H9 (cell line): ENCODE data around the gene FBXL7. TPM values are rescaled to one million over a fixed set of nuclear protein-coding genes. Genes with fewer than 3 reads are reported as not detected.

Experiments used
- DNase-seq: peaks from one replicate; pipeline ENCODE4 v3.0.0-alpha.2; 2017
- H2AFZ ChIP-seq: one replicate; pipeline ENCODE4 v1.6.1; 2013; ENCODE audit warnings: mild to moderate bottlenecking, low read length, control low read depth, moderate library complexity
- H2AK5ac ChIP-seq: 2 replicates; pipeline ENCODE4 v1.6.1; 2013; ENCODE audit warnings: low read length, control low read depth, mixed read lengths; ENCODE audit not compliant: insufficient read length
- H2BK120ac ChIP-seq: one replicate; pipeline ENCODE4 v1.6.1; 2013; ENCODE audit warnings: low read depth, mild to moderate bottlenecking, low read length, control low read depth, inconsistent platforms; ENCODE audit not compliant: poor library complexity, severe bottlenecking
- H2BK12ac ChIP-seq: 2 replicates; pipeline ENCODE4 v1.6.1; 2013; ENCODE audit warnings: low read length, control low read depth, mixed read lengths, low read depth; ENCODE audit not compliant: insufficient read length
- H2BK15ac ChIP-seq: 2 replicates; pipeline ENCODE4 v1.6.1; 2013; ENCODE audit warnings: low read depth, low read length, control low read depth
- H2BK20ac ChIP-seq: one replicate; pipeline ENCODE4 v1.6.1; 2013; ENCODE audit warnings: low read depth, mild to moderate bottlenecking, low read length, control low read depth, inconsistent platforms; ENCODE audit not compliant: poor library complexity, severe bottlenecking
- H2BK5ac ChIP-seq: 2 replicates; pipeline ENCODE4 v1.6.1; 2013; ENCODE audit warnings: low read length, control low read depth, mixed read lengths; ENCODE audit not compliant: insufficient read length
- H3K14ac ChIP-seq: 2 replicates; pipeline ENCODE4 v1.6.1; 2013; ENCODE audit warnings: low read length, control low read depth; ENCODE audit not compliant: insufficient read depth
- H3K18ac ChIP-seq: 2 replicates; pipeline ENCODE4 v1.6.1; 2013; ENCODE audit warnings: low read depth, mild to moderate bottlenecking, mixed read lengths, low read length, control low read depth; ENCODE audit not compliant: insufficient read length
- H3K23ac ChIP-seq: 2 replicates; pipeline ENCODE4 v1.6.1; 2013; ENCODE audit warnings: low read length, control low read depth, mixed read lengths, low read depth; ENCODE audit not compliant: insufficient read length
- H3K23me2 ChIP-seq: 2 replicates; pipeline ENCODE4 v1.6.1; 2013; ENCODE audit warnings: low read depth, mild to moderate bottlenecking, mixed read lengths, low read length, control low read depth; ENCODE audit not compliant: insufficient read length, poor library complexity, severe bottlenecking
- H3K27ac ChIP-seq: 2 replicates; pipeline ENCODE4 v1.5.1; 2013; ENCODE audit warnings: low read length, control low read depth, mixed read lengths, low read depth; ENCODE audit not compliant: insufficient read length
- H3K27me3 ChIP-seq: 2 replicates; pipeline ENCODE4 v1.6.1; 2013; ENCODE audit warnings: low read length, control low read depth, inconsistent platforms; ENCODE audit not compliant: insufficient read depth
- H3K4ac ChIP-seq: 2 replicates; pipeline ENCODE4 v1.6.1; 2013; ENCODE audit warnings: low read depth, mild to moderate bottlenecking, control low read depth, inconsistent platforms, low read length, moderate library complexity
- H3K4me1 ChIP-seq: 2 replicates; pipeline ENCODE4 v1.6.1; 2013; ENCODE audit warnings: low read length, control low read depth, inconsistent platforms; ENCODE audit not compliant: insufficient read depth
- H3K4me2 ChIP-seq: 2 replicates; pipeline ENCODE4 v1.6.1; 2013; ENCODE audit warnings: low read length, control low read depth, mixed read lengths; ENCODE audit not compliant: insufficient read length, insufficient read depth
- H3K56ac ChIP-seq: 2 replicates; pipeline ENCODE4 v1.6.1; 2013; ENCODE audit warnings: low read depth, mild to moderate bottlenecking, mixed read lengths, low read length, control low read depth; ENCODE audit not compliant: insufficient read length
- H3K79me1 ChIP-seq: 2 replicates; pipeline ENCODE4 v1.6.1; 2013; ENCODE audit warnings: low read depth, mild to moderate bottlenecking, moderate library complexity, low read length, control low read depth, inconsistent platforms; ENCODE audit not compliant: insufficient read depth, poor library complexity, severe bottlenecking
- H3K79me2 ChIP-seq: 2 replicates; pipeline ENCODE4 v1.6.1; 2013; ENCODE audit warnings: low read length, control low read depth, inconsistent platforms; ENCODE audit not compliant: insufficient read depth
- H3K9ac ChIP-seq: 2 replicates; pipeline ENCODE4 v1.6.1; 2013; ENCODE audit warnings: low read length, control low read depth, mixed read lengths; ENCODE audit not compliant: insufficient read length; ENCODE audit errors: extremely low read depth
- H3K9me3 ChIP-seq: one replicate; pipeline ENCODE4 v1.6.1; 2013; ENCODE audit warnings: low read depth, low read length, inconsistent platforms; ENCODE audit not compliant: control insufficient read depth
- H3T11ph ChIP-seq: one replicate; pipeline ENCODE4 v1.6.1; 2013; ENCODE audit warnings: mild to moderate bottlenecking, low read length, control low read depth, inconsistent platforms
- H4K20me1 ChIP-seq: one replicate; pipeline ENCODE4 v1.6.1; 2013; ENCODE audit not compliant: control insufficient read depth, insufficient read length, insufficient read depth
- H4K5ac ChIP-seq: 2 replicates; pipeline ENCODE4 v1.6.1; 2013; ENCODE audit warnings: low read depth, mild to moderate bottlenecking, mixed read lengths, low read length, control low read depth; ENCODE audit not compliant: insufficient read length
- H4K8ac ChIP-seq: replicated peaks from 2 replicates; pipeline ENCODE4 v1.6.1; 2013; ENCODE audit warnings: low read length, control low read depth, mixed read lengths, low read depth; ENCODE audit not compliant: insufficient read length
- H4K91ac ChIP-seq: 2 replicates; pipeline ENCODE4 v1.6.1; 2013; ENCODE audit warnings: low read depth, mild to moderate bottlenecking, moderate library complexity, mixed read lengths, low read length, control low read depth; ENCODE audit not compliant: insufficient read length
- H3K27ac Mint-ChIP-seq, 3 experiments: 2 replicates in 2 of 3; 3 replicates in 1 of 3; pipeline ENCODE4 v1.8.0; 2020 to 2021; ENCODE audit warnings: mixed read lengths in 3 of 3, mild to moderate bottlenecking in 1 of 3, moderate library complexity in 1 of 3
- H3K27me3 Mint-ChIP-seq: 2 replicates; pipeline ENCODE4 v1.8.0; 2021; ENCODE audit warnings: low read depth, mild to moderate bottlenecking, moderate library complexity, mixed read lengths
- H3K36me3 Mint-ChIP-seq, 3 experiments: 2 replicates in 2 of 3; 3 replicates in 1 of 3; pipeline ENCODE4 v1.8.0; 2020 to 2021; ENCODE audit warnings: low read depth in 3 of 3, mixed read lengths in 3 of 3; ENCODE audit not compliant: insufficient read depth in 1 of 3
- H3K4me1 Mint-ChIP-seq, 2 experiments: 2 replicates each; pipeline ENCODE4 v1.8.0; 2020; ENCODE audit warnings: mixed read lengths in 2 of 2
- H3K4me3 Mint-ChIP-seq, 2 experiments: 2 replicates in 1 of 2; 3 replicates in 1 of 2; pipeline ENCODE4 v1.8.0; 2020 to 2021; ENCODE audit warnings: mild to moderate bottlenecking in 2 of 2, mixed read lengths in 2 of 2, moderate library complexity in 1 of 2
- H3K9me3 Mint-ChIP-seq, 2 experiments: 2 replicates in 1 of 2; 3 replicates in 1 of 2; pipeline ENCODE4 v1.8.0; 2020; ENCODE audit warnings: mild to moderate bottlenecking in 2 of 2, mixed read lengths in 2 of 2, moderate library complexity in 1 of 2
- WGBS: extraction: QIAGEN DNeasy Blood & Tissue Kit; methylation state at CpG from one replicate; pipeline ENCODE4 v1.1.7; 2013; ENCODE audit warnings: missing lambda C conversion rate, low lambda C conversion rate, mixed read lengths; ENCODE audit not compliant: insufficient read length; ENCODE audit errors: extremely low coverage; 5-methylcytosine and 5-hydroxymethylcytosine counted together
- total RNA-seq: library from RNA; stranded (reverse); gene quantifications from 2 replicates; pipeline ENCODE4 v1.2.1, GENCODE V29; 2021
- TF ChIP-seq, protein P1 (sequence below): fragments of 200-600 bp; sonication (generic); conservative IDR thresholded peaks from 3 replicates; pipeline ENCODE4 v1.8.0; 2021; ENCODE audit warnings: antibody characterized with exemption, mild to moderate bottlenecking

FBXL7 gene
- total RNA-seq, 1 experiment from 2014 or later, result 14.6 TPM

DNA sequence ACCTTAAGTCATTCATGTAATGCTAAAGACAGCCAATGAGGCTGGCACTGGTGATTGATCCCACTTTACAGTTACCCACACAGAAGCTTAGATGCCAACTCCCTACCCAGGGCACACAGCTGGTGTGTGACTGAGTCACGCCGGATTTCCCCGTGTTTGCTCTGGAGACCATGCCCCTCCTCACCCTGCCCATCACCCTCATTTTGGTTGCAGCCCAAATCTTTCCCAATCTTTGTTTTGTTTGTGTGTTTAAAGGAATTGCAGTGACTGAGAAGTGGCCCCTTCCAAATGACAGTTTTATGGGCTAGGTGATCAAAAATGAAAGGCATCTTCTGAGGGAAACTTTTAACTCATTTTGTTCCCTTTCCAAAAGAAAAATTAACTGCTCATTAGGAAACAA lies 10.9 kb downstream of the FBXL7 start:
- H2AFZ ChIP-seq, result no peak overlapping the region
- no peak overlapping the region for H4K5ac ChIP-seq
- no peak for DNase-seq
- no peaks in the 10 kb centered on the region for H3K79me2 ChIP-seq
- H3K9me3 ChIP-seq, result no peaks in the 10 kb centered on the region
- H3K14ac ChIP-seq, result no peak overlapping the region
- H4K8ac ChIP-seq, result no peak overlapping the region
- no peak overlapping the region for H2BK5ac ChIP-seq
- H3K9ac ChIP-seq, result no peak overlapping the region
- no peak overlapping the region for H3K56ac ChIP-seq
- no peaks in the 10 kb centered on the region for H3K23me2 ChIP-seq
- no peaks in the 10 kb centered on the region for H3K4me1 ChIP-seq
- WGBS, result no CpG with 5 or more reads among the region's 3 CpGs
- no peak overlapping the region for H3K23ac ChIP-seq
- no peak overlapping the region for H4K91ac ChIP-seq
- no peak overlapping the region for H2BK120ac ChIP-seq
- no peaks in the 10 kb centered on the region for H3K79me1 ChIP-seq
- no peak overlapping the region for H2BK20ac ChIP-seq
- H3K4me2 ChIP-seq, result no peak overlapping the region
- peaks cover 18 to 28% of the 10 kb centered on the region in 2 experiments for H3K4me1 Mint-ChIP-seq
- no peaks in the 10 kb centered on the region for H4K20me1 ChIP-seq
- H3T11ph ChIP-seq, result no peak overlapping the region
- no peak overlapping the region for H2AK5ac ChIP-seq
- no peak overlapping the region; a peak in 1 of 7 replicates for H3K27ac Mint-ChIP-seq
- no peak overlapping the region for H3K27ac ChIP-seq
- H2BK15ac ChIP-seq, result no peak overlapping the region
- H3K4me3 Mint-ChIP-seq, result no peak overlapping the region
- TF ChIP-seq, protein P1, sequence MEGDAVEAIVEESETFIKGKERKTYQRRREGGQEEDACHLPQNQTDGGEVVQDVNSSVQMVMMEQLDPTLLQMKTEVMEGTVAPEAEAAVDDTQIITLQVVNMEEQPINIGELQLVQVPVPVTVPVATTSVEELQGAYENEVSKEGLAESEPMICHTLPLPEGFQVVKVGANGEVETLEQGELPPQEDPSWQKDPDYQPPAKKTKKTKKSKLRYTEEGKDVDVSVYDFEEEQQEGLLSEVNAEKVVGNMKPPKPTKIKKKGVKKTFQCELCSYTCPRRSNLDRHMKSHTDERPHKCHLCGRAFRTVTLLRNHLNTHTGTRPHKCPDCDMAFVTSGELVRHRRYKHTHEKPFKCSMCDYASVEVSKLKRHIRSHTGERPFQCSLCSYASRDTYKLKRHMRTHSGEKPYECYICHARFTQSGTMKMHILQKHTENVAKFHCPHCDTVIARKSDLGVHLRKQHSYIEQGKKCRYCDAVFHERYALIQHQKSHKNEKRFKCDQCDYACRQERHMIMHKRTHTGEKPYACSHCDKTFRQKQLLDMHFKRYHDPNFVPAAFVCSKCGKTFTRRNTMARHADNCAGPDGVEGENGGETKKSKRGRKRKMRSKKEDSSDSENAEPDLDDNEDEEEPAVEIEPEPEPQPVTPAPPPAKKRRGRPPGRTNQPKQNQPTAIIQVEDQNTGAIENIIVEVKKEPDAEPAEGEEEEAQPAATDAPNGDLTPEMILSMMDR, result no peak
- H2BK12ac ChIP-seq, result no peak overlapping the region
- no peaks in the 10 kb centered on the region for H3K27me3 ChIP-seq
- no peaks in the 10 kb centered on the region for H3K27me3 Mint-ChIP-seq
- no peak overlapping the region for H3K18ac ChIP-seq
- H3K4ac ChIP-seq, result no peak overlapping the region
- H3K9me3 Mint-ChIP-seq, result no peaks in the 10 kb centered on the region
- H3K36me3 Mint-ChIP-seq, result peaks cover 0 to 2% (median 0%) of the 10 kb centered on the region in 3 experiments; a peak in 1 of 7 replicates
